ENCODE results near the gene PIGN.

Gene PIGN

GRCh38 chr18:62209046-62209445 is 22.2 kb upstream of the PIGN start:
- TF ChIP-seq CTCF (IDR thresholded peaks at IDR 0.05; ENCODE audit: low read depth, low read length), result no peak
- DNase-seq (ENCODE audit: extremely low read depth, low read depth), result no peak

GRCh38 chr18:62206593-62206992 is 19.7 kb upstream of the PIGN start:
- no peak for TF ChIP-seq CTCF (IDR thresholded peaks at IDR 0.05; ENCODE audit: low read depth, low read length)
- DNase-seq (ENCODE audit: extremely low read depth, low read depth), result no peak

GRCh38 chr18:62205824-62206223 is 19.0 kb upstream of the PIGN start:
- no peak for TF ChIP-seq CTCF (IDR thresholded peaks at IDR 0.05; ENCODE audit: low read depth, low read length)
- no peak for DNase-seq (ENCODE audit: extremely low read depth, low read depth)

- no peak for TF ChIP-seq CTCF (IDR thresholded peaks at IDR 0.05; ENCODE audit: low read depth, low read length)
- no peak for DNase-seq (ENCODE audit: extremely low read depth, low read depth)
Observed at GRCh38 chr18:62201870-62202269, 15.0 kb upstream of the PIGN start.

GRCh38 chr18:62200121-62200914 is 13.5 kb upstream of the PIGN start:
- TF ChIP-seq CTCF (IDR thresholded peaks at IDR 0.05; ENCODE audit: low read depth, low read length), result no peak
- DNase-seq (ENCODE audit: extremely low read depth, low read depth), result no peak

- no peak for DNase-seq (ENCODE audit: extremely low read depth, low read depth)
- TF ChIP-seq CTCF (IDR thresholded peaks at IDR 0.05; ENCODE audit: low read depth, low read length), result no peak
Observed at GRCh38 chr18:62199629-62200028, 12.8 kb upstream of the PIGN start.

- TF ChIP-seq CTCF (IDR thresholded peaks at IDR 0.05; ENCODE audit: low read depth, low read length), result no peak
- no peak for DNase-seq (ENCODE audit: extremely low read depth, low read depth)
Observed at GRCh38 chr18:62198259-62198658, 11.4 kb upstream of the PIGN start.

All from AG09319 (cell line).